ENCODE measurements around the gene SEPHS1.
A peak's percentile ranks its signal among the peaks of the same experiment; 100 is the strongest.
"Not testable (repeated sequence)": the region's sequence is repeated elsewhere in the genome, so short reads cannot be mapped to it uniquely, and the experiment has no call there.

The SEPHS1 gene

GRCh38 chr10:13348216-13349017, at the start of gene SEPHS1:
Gene SEPHS1 (minus strand): TSS chr10:13348293. CDS start chr10:13344950, 3,343 bp downstream.
- peak; percentile 72 to 85 (median 80) for DNase-seq (ENCODE audit: low read depth in 3 of 3)

- DNase-seq (ENCODE audit: low read depth in 3 of 3): no peak
Measured at GRCh38 chr10:13397052-13397451, 49.0 kb upstream of the SEPHS1 start.

GRCh38 chr10:13396369-13396768, 48.3 kb upstream of the SEPHS1 start:
- DNase-seq (ENCODE audit: low read depth in 3 of 3): no peak

GRCh38 chr10:13395540-13395939, 47.4 kb upstream of the SEPHS1 start:
- DNase-seq (ENCODE audit: low read depth in 3 of 3): no peak

GRCh38 chr10:13393640-13394039, 45.5 kb upstream of the SEPHS1 start:
- DNase-seq (ENCODE audit: low read depth in 3 of 3): no peak

- no peak for DNase-seq (ENCODE audit: low read depth in 3 of 3)
Measured at GRCh38 chr10:13392701-13393100, 44.6 kb upstream of the SEPHS1 start.

GRCh38 chr10:13390604-13391522, 42.8 kb upstream of the SEPHS1 start:
- no peak for DNase-seq (ENCODE audit: low read depth in 3 of 3)

- DNase-seq (ENCODE audit: low read depth in 3 of 3): no peak
Measured at GRCh38 chr10:13388478-13389230, 40.6 kb upstream of the SEPHS1 start.

- no peak for DNase-seq (ENCODE audit: low read depth in 3 of 3)
Measured at GRCh38 chr10:13386021-13386420, 37.9 kb upstream of the SEPHS1 start.

- DNase-seq (ENCODE audit: low read depth in 3 of 3): no peak
Measured at GRCh38 chr10:13383399-13383761, 35.3 kb upstream of the SEPHS1 start.

- DNase-seq (ENCODE audit: low read depth in 3 of 3): no peak
Measured at GRCh38 chr10:13382703-13383398, 34.8 kb upstream of the SEPHS1 start.

GRCh38 chr10:13379061-13379460, 31.0 kb upstream of the SEPHS1 start:
- DNase-seq (ENCODE audit: low read depth in 3 of 3): not testable (repeated sequence)

GRCh38 chr10:13376746-13377145, 28.7 kb upstream of the SEPHS1 start:
- DNase-seq (ENCODE audit: low read depth in 3 of 3): no peak

- DNase-seq (ENCODE audit: low read depth in 3 of 3): no peak
Measured at GRCh38 chr10:13376297-13376696, 28.2 kb upstream of the SEPHS1 start.

- no peak for DNase-seq (ENCODE audit: low read depth in 3 of 3)
Measured at GRCh38 chr10:13375791-13376190, 27.7 kb upstream of the SEPHS1 start.

- no peak for DNase-seq (ENCODE audit: low read depth in 3 of 3)
Measured at GRCh38 chr10:13373644-13374043, 25.6 kb upstream of the SEPHS1 start.

- DNase-seq (ENCODE audit: low read depth in 3 of 3): no peak
Measured at GRCh38 chr10:13372524-13372923, 24.4 kb upstream of the SEPHS1 start.

- DNase-seq (ENCODE audit: low read depth in 3 of 3): peak in 2 of 3 donors; percentile 45
Measured at GRCh38 chr10:13371897-13372470, 23.9 kb upstream of the SEPHS1 start.

- DNase-seq (ENCODE audit: low read depth in 3 of 3): no peak
Measured at GRCh38 chr10:13366891-13367290, 18.8 kb upstream of the SEPHS1 start.

- DNase-seq (ENCODE audit: low read depth in 3 of 3): no peak
Measured at GRCh38 chr10:13365831-13366230, 17.7 kb upstream of the SEPHS1 start.

- DNase-seq (ENCODE audit: low read depth in 3 of 3): no peak
Measured at GRCh38 chr10:13365243-13365642, 17.1 kb upstream of the SEPHS1 start.
